Lower lobe of right lung (tissue), 2 donors: Measurements from ENCODE around the gene CRB3. TPM values are rescaled to one million over a fixed set of nuclear protein-coding genes. Genes with fewer than 3 reads are reported as not detected.
"Not testable (repeated sequence)": the region's sequence is repeated elsewhere in the genome, so short reads cannot be mapped to it uniquely, and the experiment has no call there.

Source experiments
- ATAC-seq, 2 donors: fragments of 200-7000 bp; cut with Tn5 transposase; one replicate each; pipeline ENCODE4 v1.9.1; 2020 to 2022; ENCODE audit warnings: mild to moderate bottlenecking in 2 of 2, moderate library complexity in 2 of 2
- DNase-seq: peaks from one replicate; pipeline ENCODE4 v3.0.0-alpha.2; 2020
- H3K27ac ChIP-seq: fragments of 200-600 bp; one replicate; pipeline ENCODE4 v1.8.0; 2022
- H3K27me3 ChIP-seq: fragments of 200-600 bp; one replicate; pipeline ENCODE4 v1.8.0; 2022; ENCODE audit warnings: low read depth
- H3K36me3 ChIP-seq: fragments of 200-600 bp; one replicate; pipeline ENCODE4 v1.8.0; 2022; ENCODE audit warnings: mild to moderate bottlenecking
- H3K4me1 ChIP-seq: fragments of 200-600 bp; one replicate; pipeline ENCODE4 v1.8.0; 2022
- H3K4me3 ChIP-seq: fragments of 200-600 bp; one replicate; pipeline ENCODE4 v1.8.0; 2022; ENCODE audit warnings: mild to moderate bottlenecking
- H3K9me3 ChIP-seq: fragments of 200-600 bp; one replicate; pipeline ENCODE4 v1.8.0; 2022
- intact Hi-C: fragments of 100-400 bp; cut with DNase I; formaldehyde crosslinking; loops from one replicate; pipeline ENCODE4 v1.11.0; 2022
- total RNA-seq: library from RNA; stranded (reverse); fragmentation: NEBNext Ultra II Directional; extraction: Animal tissue kit (Norgen Biotek cat#: 25700); gene quantifications from one replicate; pipeline ENCODE4 v1.2.1, GENCODE V29; 2021
- TF ChIP-seq, protein P1 (sequence below): fragments of 200-600 bp; IDR thresholded peaks from one replicate; pipeline ENCODE4 v1.8.0; 2022; ENCODE audit warnings: antibody characterized with exemption, mild to moderate bottlenecking
- donor health status: DM: no; HTN: yes; CAD: no; lungs with severe emphysema.

The CRB3 gene
- total RNA-seq, 1 donor from 2014 or later: 36.3 TPM

DNA sequence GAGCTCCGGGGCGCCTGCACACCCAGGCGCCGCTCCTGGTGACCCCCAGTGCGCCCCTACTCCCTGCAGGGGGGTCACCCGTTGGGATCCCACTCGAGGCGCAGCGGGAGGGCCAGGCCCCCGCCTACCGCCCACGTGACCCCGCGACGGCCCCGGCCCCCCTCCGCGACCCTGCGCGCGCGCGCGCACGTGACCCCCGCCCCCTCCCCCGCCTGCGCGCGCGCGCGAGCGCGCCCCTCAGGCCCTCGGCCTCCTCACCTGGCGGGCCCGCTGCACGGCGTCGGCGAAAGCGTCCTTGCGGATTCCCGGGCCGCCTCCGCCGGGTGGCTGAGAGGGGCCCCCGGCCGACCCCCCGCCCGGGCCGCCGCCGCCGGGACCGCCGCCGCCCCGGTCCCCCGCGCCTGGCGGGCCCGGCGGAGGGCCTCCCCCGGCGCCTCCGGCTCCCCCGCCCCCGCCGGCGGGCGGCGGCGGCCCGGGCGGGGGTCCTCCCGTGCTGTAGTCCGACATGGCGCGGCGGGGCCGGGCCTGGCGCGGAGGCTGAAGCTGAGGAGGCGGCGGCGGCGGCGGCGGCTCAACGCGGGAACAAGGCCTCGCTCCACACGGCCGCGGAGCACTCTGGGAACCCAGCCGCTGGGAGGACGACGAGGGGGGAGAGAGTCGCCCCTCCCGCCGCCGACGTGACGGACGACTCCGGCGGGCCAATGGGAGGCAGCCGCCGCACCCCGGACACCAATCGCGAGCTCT is 39.7 kb upstream of the CRB3 start, which contains the start of gene KHSRP:
TSS of gene KHSRP (minus strand) at position 617 of the 744 bp plus-strand sequence. CDS start at position 507, 110 bp downstream.
- H3K4me1 ChIP-seq: peaks cover 20% of the 10 kb centered on the region
- TF ChIP-seq, protein P1, sequence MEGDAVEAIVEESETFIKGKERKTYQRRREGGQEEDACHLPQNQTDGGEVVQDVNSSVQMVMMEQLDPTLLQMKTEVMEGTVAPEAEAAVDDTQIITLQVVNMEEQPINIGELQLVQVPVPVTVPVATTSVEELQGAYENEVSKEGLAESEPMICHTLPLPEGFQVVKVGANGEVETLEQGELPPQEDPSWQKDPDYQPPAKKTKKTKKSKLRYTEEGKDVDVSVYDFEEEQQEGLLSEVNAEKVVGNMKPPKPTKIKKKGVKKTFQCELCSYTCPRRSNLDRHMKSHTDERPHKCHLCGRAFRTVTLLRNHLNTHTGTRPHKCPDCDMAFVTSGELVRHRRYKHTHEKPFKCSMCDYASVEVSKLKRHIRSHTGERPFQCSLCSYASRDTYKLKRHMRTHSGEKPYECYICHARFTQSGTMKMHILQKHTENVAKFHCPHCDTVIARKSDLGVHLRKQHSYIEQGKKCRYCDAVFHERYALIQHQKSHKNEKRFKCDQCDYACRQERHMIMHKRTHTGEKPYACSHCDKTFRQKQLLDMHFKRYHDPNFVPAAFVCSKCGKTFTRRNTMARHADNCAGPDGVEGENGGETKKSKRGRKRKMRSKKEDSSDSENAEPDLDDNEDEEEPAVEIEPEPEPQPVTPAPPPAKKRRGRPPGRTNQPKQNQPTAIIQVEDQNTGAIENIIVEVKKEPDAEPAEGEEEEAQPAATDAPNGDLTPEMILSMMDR: no peak
- ATAC-seq (no peak), DNase-seq (no peak)
- H3K4me3 ChIP-seq: peak within 1 kb of the TSS; percentile 83
- intact Hi-C loops: no loop called here
- H3K36me3 ChIP-seq: peaks cover 28% of the 10 kb centered on the region
- H3K27ac ChIP-seq: peak within 1 kb of the TSS; percentile 78
- H3K27me3 ChIP-seq: no peaks in the 10 kb centered on the region
- no peaks in the 10 kb centered on the region for H3K9me3 ChIP-seq

DNA sequence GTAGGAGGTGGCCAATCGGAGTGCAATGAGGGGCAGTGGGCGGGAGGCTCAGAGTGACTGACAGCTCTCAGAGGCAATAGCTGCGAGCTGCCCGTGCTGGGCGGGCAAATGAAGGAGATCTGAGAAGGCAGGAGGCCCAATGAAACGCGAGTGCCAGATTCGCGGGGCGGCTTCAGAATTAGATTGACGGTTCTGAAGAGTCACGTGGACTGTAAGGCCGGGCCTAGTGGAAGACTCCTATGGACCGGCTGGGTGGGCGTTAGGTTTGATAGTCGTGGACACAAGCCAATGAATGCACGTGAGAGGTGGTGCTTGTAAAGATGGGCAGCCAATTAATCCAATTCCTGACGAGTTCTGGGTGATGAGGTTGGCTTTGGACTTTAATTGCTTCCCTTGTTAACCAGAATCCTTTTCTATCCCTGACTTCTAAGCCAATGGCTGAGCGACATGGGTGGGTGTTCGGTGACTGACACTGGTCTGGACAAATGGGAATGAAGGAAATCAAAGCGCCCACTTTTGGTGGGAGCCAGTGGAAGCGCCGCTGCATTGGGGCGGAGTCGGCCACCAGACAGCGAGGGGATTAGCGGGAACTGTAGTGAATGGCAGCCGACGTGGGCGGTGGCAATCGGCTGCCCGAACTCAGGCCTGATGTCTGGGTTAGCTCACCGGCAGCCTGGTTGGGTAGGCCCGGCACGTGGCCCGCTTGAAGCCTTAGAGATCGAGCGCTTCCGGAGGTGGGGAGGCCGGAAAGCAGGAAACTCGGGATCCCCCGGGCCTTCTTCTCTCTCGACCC is 38.9 kb upstream of the CRB3 start:
- H3K27ac ChIP-seq: peak overlapping the region; percentile 78

DNA sequence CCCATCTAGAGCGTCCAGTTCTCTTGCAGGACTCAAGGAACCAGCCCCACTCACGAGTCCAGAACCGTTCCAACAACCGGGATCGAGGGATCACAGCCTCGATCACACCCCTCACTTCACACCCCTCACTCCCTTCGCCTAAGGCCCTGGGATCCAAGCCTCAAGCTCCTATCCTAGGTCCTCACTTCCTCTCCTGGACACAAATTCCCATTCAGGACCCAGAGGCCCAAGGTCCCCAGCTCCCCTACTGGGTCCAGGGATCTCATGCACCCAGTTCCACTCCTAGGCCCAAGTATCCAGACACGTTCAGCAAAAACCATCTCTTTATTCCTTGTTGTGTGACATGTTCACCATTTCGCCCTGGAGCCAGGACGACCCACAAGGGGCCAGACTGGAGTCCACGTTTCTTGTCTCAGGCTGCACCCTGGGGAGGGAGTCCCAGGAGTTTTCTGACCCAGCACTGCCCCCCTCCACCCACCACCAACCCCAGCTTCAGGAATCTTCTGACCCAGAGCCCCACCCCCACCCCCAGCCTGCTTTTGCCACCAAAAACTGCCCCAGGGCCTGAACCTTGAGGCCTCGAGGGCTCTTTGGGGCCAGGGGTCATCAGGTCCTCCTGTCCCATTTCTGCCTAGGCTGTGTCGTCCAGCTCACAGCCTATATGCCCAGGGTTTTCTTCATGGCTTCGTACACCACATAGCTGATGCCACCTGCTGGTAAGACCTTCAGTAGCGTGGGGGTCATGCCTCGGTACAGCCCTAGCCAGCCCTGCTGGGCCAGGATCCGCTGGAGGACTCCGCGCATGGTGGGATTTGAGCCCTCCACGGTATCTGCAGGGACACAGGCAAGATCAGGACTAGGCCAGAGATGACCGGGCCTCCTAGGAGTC is 38.1 kb upstream of the CRB3 start:
- TF ChIP-seq, protein P1: no peak
- ATAC-seq: no peak
- intact Hi-C loops: no loop called here
- Histone ChIP-seq H3K4me3 (peak overlapping the region; percentile 45), H3K36me3 (peaks cover 12% of the 10 kb centered on the region), H3K27ac (peak overlapping the region; percentile 78), H3K27me3 (no peaks in the 10 kb centered on the region), H3K9me3 (no peaks in the 10 kb centered on the region), H3K4me1 (peaks cover 20% of the 10 kb centered on the region)
- no peak for DNase-seq

More for the DNA sequence above, 38.9 kb upstream of the CRB3 start:
- ATAC-seq (peak; percentile 96 to 97), DNase-seq (peak; percentile 99)
- TF ChIP-seq, protein P1: peak; percentile 11
- intact Hi-C loops: no loop called here
- H3K27me3 ChIP-seq: no peaks in the 10 kb centered on the region
- H3K36me3 ChIP-seq: peaks cover 21% of the 10 kb centered on the region
- H3K4me1 ChIP-seq: peaks cover 20% of the 10 kb centered on the region
- H3K9me3 ChIP-seq: no peaks in the 10 kb centered on the region
- H3K4me3 ChIP-seq: peak overlapping the region; percentile 83

DNA sequence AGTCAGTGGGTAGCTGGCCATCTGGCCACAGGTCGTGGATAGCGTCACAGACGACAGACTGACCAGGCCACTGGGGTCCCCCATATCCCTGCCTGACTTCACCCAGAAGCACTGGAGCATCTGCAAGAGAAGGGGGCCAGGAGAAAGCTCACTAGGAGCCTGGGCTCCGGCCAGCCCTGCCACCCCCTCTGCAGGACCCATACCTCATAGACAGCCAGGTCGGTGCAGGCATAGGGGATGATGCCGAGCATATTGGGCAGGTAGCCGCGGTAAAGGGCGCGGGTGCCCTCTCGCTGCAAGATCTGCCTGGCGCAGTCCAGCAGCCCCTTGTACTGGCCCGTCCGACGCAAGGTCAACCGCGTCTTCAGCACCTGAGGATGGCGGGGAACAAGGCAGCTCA is 36.9 kb upstream of the CRB3 start:
- TF ChIP-seq, protein P1: no peak
- intact Hi-C loops: no loop called here
- no peak overlapping the region for H3K4me3 ChIP-seq
- no peak for ATAC-seq
- H3K4me1 ChIP-seq: peaks cover 17% of the 10 kb centered on the region
- no peaks in the 10 kb centered on the region for H3K9me3 ChIP-seq
- peaks cover under 1% of the 10 kb centered on the region for H3K36me3 ChIP-seq
- no peak for DNase-seq
- H3K27ac ChIP-seq: no peak overlapping the region
- H3K27me3 ChIP-seq: no peaks in the 10 kb centered on the region

DNA sequence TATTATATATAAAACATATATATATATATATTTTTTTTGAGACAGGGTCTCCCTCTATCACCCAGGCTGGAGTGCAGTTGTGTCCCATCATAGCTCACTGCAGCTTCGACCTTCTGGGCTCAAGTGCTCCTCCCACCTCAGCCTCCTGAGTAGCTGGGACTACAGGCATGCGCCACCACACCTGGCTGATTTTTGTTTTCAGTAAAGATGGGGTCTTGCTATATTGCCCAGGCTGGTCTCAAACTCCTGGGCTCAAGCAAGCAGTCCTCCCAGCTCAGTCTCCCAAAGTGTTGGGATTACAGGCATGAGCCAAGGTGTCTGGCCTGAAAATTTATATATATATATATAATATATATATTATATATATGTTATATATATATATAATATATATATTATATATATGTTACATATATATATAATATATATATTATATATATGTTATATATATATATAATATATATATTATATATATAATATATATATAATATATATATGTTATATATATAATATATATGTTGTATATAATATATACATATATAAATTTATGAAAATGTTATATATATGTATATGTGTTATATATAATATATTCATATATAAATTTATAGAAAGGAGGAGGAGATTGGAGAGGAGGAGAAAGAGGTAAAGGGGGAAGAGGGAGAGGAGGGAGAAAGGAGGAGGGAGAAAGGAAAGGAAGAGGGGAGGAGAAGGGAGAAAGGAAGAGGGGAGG is 35.2 kb upstream of the CRB3 start:
- H3K4me3 ChIP-seq, H3K27me3 ChIP-seq, H3K36me3 ChIP-seq, ATAC-seq, H3K4me1 ChIP-seq, H3K9me3 ChIP-seq, DNase-seq, intact Hi-C loops, H3K27ac ChIP-seq: not testable (repeated sequence)
